ENCODE measurements around the gene HES2.

- TF ChIP-seq POLR2A (IDR thresholded peaks at IDR 0.05; ENCODE audit: low read length) (no peak), GATA1 (IDR thresholded peaks at IDR 0.05; ENCODE audit: low read depth, low read length) (no peak)
Observed at GRCh38 chr1:6466751-6467150, 47.0 kb upstream of the HES2 start.
